AG09309 (cell line): Measurements from ENCODE around the gene FAM241A.

Experiments
- DNase-seq: peaks from one replicate; pipeline ENCODE4 v3.0.0-alpha.2; 2010; ENCODE audit warnings: low read depth
- H3K4me3 ChIP-seq: 2 replicates; pipeline ENCODE4 v1.5.1; 2011; ENCODE audit warnings: mild to moderate bottlenecking, low read depth, low read length, moderate library complexity; ENCODE audit not compliant: control insufficient read depth
- CTCF ChIP-seq: IDR thresholded peaks from 2 replicates; pipeline ENCODE4 v1.5.1; 2011; ENCODE audit warnings: mild to moderate bottlenecking, low read depth, low read length, inconsistent platforms; ENCODE audit not compliant: insufficient read depth, control insufficient read depth; ENCODE audit errors: missing control alignments

The FAM241A gene

GRCh38 chr4:112145326-112145789 is at the start of gene FAM241A:
TSS of gene FAM241A (plus strand) at chr4:112145454. CDS start at chr4:112145581, 127 bp downstream.
- peak; percentile 18 for DNase-seq
- TF ChIP-seq CTCF, result no peak
- H3K4me3 ChIP-seq, result peak within 1 kb of the TSS; percentile 50

- TF ChIP-seq CTCF, result no peak
- DNase-seq, result no peak
- no peak overlapping the region for H3K4me3 ChIP-seq
Measured at GRCh38 chr4:112098841-112099530, 46.3 kb upstream of the FAM241A start.

- DNase-seq, result peak; percentile 31
- peak; percentile 46 for TF ChIP-seq CTCF
- H3K4me3 ChIP-seq, result no peak overlapping the region
Measured at GRCh38 chr4:112099701-112100297, 45.5 kb upstream of the FAM241A start.

- no peak for DNase-seq
- H3K4me3 ChIP-seq, result no peak overlapping the region
Measured at GRCh38 chr4:112102875-112103370, 42.3 kb upstream of the FAM241A start.

GRCh38 chr4:112105201-112105969 is 39.9 kb upstream of the FAM241A start:
- H3K4me3 ChIP-seq, result no peak overlapping the region
- no peak for DNase-seq
- no peak for TF ChIP-seq CTCF

More at GRCh38 chr4:112102875-112103370, 42.3 kb upstream of the FAM241A start:
- no peak for TF ChIP-seq CTCF

GRCh38 chr4:112109360-112110058 is 35.7 kb upstream of the FAM241A start:
- DNase-seq, result no peak
- no peak overlapping the region for H3K4me3 ChIP-seq
- TF ChIP-seq CTCF, result no peak
